Hepatocyte (in vitro differentiated cells): ENCODE results near the gene ARHGEF4.

Experiments
- EZH2 ChIP-seq: fragments of 200-600 bp; sonication (generic); IDR thresholded peaks from 2 replicates; pipeline ENCODE4 v1.6.1; 2016; ENCODE audit warnings: antibody characterized with exemption, mild to moderate bottlenecking, borderline replicate concordance
- EZH2phosphoT487 ChIP-seq: fragments of 200-600 bp; sonication (generic); IDR thresholded peaks from one replicate; pipeline ENCODE4 v1.6.1; 2018; ENCODE audit warnings: antibody characterized with exemption, mild to moderate bottlenecking, low read depth, moderate library complexity; ENCODE audit not compliant: unreplicated experiment, severe bottlenecking
- TF ChIP-seq, protein P1 (sequence below): fragments of 200-600 bp; sonication (generic); IDR thresholded peaks from 2 replicates; pipeline ENCODE4 v1.5.1; 2016; ENCODE audit warnings: antibody characterized with exemption, mild to moderate bottlenecking; ENCODE audit not compliant: poor library complexity

- TF ChIP-seq EZH2 (no peak), EZH2phosphoT487 (no peak)
- TF ChIP-seq, protein P1, sequence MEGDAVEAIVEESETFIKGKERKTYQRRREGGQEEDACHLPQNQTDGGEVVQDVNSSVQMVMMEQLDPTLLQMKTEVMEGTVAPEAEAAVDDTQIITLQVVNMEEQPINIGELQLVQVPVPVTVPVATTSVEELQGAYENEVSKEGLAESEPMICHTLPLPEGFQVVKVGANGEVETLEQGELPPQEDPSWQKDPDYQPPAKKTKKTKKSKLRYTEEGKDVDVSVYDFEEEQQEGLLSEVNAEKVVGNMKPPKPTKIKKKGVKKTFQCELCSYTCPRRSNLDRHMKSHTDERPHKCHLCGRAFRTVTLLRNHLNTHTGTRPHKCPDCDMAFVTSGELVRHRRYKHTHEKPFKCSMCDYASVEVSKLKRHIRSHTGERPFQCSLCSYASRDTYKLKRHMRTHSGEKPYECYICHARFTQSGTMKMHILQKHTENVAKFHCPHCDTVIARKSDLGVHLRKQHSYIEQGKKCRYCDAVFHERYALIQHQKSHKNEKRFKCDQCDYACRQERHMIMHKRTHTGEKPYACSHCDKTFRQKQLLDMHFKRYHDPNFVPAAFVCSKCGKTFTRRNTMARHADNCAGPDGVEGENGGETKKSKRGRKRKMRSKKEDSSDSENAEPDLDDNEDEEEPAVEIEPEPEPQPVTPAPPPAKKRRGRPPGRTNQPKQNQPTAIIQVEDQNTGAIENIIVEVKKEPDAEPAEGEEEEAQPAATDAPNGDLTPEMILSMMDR, result no peak
These were observed 169.8 kb downstream of the ARHGEF4 start for GRCh38 chr2:131006561-131006960.
